HFFc6 (cell line): ENCODE data around the gene ZNF366. TPM values are rescaled to one million over a fixed set of nuclear protein-coding genes. Genes with fewer than 3 reads are reported as not detected.

Experiments used
- DNase-seq: peaks from one replicate; pipeline ENCODE4 v3.0.0-alpha.2; 2018
- H3K27ac Mint-ChIP-seq: 2 replicates; pipeline ENCODE4 v1.8.0; 2020; ENCODE audit warnings: mild to moderate bottlenecking, mixed read lengths
- H3K27me3 Mint-ChIP-seq: 2 replicates; pipeline ENCODE4 v1.8.0; 2021; ENCODE audit warnings: mild to moderate bottlenecking, moderate library complexity, mixed read lengths; ENCODE audit not compliant: insufficient read depth
- H3K36me3 Mint-ChIP-seq: 2 replicates; pipeline ENCODE4 v1.8.0; 2021; ENCODE audit warnings: low read depth, mixed read lengths
- H3K4me1 Mint-ChIP-seq: 2 replicates; pipeline ENCODE4 v1.8.0; 2020; ENCODE audit warnings: low read depth, mixed read lengths
- H3K4me3 Mint-ChIP-seq: 2 replicates; pipeline ENCODE4 v1.8.0; 2020; ENCODE audit warnings: mild to moderate bottlenecking, moderate library complexity, mixed read lengths
- H3K9me3 Mint-ChIP-seq: 2 replicates; pipeline ENCODE4 v1.8.0; 2020; ENCODE audit warnings: mild to moderate bottlenecking, mixed read lengths
- total RNA-seq, 6 experiments: library from RNA; stranded (reverse); fragmentation: NEBNext Ultra II Directional; extraction: Animal tissue kit (Norgen Biotek cat#: 25700); gene quantifications; 2 replicates in 1 of 6; 3 replicates in 5 of 6; pipeline ENCODE4 v1.2.3, GENCODE V29; 2021
- TF ChIP-seq, protein P1 (sequence below): fragments of 200-600 bp; sonication (generic); IDR thresholded peaks from 2 replicates; pipeline ENCODE4 v1.5.0; 2021; ENCODE audit warnings: antibody characterized with exemption, mild to moderate bottlenecking

Gene ZNF366
- total RNA-seq, 6 experiments from 2014 or later = not detected

DNA sequence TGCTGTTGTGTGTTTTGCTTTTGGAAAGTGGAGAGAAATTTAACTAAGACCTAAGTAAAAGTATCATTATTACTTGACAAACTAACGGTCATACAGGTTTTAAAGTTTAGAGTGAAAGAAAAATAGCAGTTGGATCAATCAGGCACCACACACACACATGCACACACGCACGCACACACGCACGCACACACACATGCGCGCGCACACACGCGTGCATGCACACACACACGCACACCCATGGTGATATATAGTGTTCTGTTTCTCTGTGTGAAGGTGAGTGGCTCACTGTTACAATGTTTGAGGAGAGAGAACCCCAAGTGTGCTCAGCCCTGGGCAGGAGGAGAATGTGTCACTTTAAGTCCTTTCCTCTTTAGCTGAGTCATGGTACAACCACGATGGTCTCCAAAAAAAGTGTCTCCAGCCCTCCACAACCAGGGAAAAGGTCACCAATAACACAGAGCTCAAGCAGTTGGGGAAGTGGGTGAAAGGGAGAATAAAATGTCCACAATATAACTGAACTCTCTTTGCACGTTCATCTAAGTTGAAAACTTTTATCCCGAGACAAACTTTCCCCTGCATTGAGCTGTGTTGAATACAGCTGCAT is 3.2 kb downstream of the ZNF366 start:
- Mint-ChIP-seq H3K9me3 (no peaks in the 10 kb centered on the region), H3K36me3 (no peaks in the 10 kb centered on the region), H3K4me1 (peaks cover 70% of the 10 kb centered on the region), H3K4me3 (peak overlapping the region; percentile 40), H3K27me3 (peaks cover 3% of the 10 kb centered on the region; the same call in 1 of the 2 replicates), H3K27ac (peak overlapping the region; percentile 55)
- DNase-seq = peak; percentile 48
- TF ChIP-seq, protein P1, sequence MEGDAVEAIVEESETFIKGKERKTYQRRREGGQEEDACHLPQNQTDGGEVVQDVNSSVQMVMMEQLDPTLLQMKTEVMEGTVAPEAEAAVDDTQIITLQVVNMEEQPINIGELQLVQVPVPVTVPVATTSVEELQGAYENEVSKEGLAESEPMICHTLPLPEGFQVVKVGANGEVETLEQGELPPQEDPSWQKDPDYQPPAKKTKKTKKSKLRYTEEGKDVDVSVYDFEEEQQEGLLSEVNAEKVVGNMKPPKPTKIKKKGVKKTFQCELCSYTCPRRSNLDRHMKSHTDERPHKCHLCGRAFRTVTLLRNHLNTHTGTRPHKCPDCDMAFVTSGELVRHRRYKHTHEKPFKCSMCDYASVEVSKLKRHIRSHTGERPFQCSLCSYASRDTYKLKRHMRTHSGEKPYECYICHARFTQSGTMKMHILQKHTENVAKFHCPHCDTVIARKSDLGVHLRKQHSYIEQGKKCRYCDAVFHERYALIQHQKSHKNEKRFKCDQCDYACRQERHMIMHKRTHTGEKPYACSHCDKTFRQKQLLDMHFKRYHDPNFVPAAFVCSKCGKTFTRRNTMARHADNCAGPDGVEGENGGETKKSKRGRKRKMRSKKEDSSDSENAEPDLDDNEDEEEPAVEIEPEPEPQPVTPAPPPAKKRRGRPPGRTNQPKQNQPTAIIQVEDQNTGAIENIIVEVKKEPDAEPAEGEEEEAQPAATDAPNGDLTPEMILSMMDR = no peak

DNA sequence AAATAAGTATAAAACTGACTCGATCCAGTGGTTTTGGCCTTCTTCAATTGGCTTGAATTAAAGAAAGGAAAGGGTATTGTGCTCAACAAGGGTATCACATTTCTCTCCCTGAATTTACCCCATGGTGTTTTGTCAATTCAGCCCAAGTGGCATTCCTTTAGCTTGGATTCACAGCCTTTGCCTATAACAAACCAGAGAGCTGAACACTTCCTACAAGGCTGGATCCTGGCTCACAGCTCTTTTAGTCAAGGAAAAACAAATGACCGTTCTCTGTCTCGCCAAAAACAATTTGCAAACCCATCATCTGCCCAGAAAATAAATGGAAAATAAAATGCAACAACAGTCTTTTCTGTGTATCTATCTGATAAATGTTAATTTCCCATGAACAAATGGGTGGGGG is 5.7 kb downstream of the ZNF366 start:
- Mint-ChIP-seq H3K4me3 (no peak overlapping the region), H3K27ac (no peak overlapping the region), H3K36me3 (no peaks in the 10 kb centered on the region), H3K4me1 (peaks cover 64% of the 10 kb centered on the region), H3K9me3 (no peaks in the 10 kb centered on the region), H3K27me3 (no peaks in the 10 kb centered on the region)
- TF ChIP-seq, protein P1 = no peak
- no peak for DNase-seq

DNA sequence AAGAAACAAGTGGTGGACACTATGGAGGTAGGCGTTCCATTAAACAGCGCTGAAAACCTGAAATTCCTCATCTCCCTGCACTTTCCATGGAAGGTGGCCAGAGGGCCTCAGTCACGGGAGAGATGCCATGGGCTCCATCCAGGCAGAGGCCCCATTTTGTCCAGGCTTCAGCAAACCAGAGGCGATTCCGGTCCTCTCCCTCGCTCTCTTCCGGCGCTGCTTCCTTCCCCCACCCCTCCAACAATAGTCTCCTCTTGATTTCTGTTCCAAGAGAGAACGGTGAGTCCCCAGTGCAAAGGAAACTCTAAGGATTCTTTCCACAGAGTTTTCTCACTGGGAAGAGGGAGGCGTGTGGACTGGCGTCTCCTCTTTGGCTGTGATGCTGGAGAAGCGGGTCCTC is 7.5 kb downstream of the ZNF366 start:
- Mint-ChIP-seq H3K27me3 (no peaks in the 10 kb centered on the region), H3K4me3 (no peak overlapping the region), H3K27ac (no peak overlapping the region), H3K4me1 (peaks cover 56% of the 10 kb centered on the region), H3K36me3 (no peaks in the 10 kb centered on the region), H3K9me3 (no peaks in the 10 kb centered on the region)
- DNase-seq = no peak
- TF ChIP-seq, protein P1 = no peak

DNA sequence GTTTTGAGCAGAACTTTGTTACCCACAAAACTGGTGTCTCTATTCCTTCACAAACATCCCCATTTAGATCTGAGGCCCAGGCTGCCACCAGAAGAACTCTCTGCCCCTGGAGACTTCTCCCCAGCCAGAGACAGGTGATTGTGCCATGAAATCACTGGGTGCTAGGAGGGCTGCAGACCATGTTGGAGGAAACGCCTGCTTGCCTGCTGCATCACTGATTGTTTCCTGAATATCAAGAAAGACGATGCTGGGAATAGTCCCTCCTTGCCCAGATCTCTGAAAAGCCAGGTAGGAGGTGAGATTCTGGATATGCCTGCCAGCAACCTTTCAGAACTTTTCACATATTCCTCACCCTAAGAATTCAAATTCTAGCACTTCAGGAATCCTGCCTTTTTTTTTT is 8.1 kb downstream of the ZNF366 start:
- no peak for DNase-seq
- Mint-ChIP-seq H3K9me3 (no peaks in the 10 kb centered on the region), H3K36me3 (no peaks in the 10 kb centered on the region), H3K27me3 (no peaks in the 10 kb centered on the region), H3K27ac (no peak overlapping the region), H3K4me1 (peaks cover 56% of the 10 kb centered on the region), H3K4me3 (no peak overlapping the region)
- TF ChIP-seq, protein P1 = no peak

DNA sequence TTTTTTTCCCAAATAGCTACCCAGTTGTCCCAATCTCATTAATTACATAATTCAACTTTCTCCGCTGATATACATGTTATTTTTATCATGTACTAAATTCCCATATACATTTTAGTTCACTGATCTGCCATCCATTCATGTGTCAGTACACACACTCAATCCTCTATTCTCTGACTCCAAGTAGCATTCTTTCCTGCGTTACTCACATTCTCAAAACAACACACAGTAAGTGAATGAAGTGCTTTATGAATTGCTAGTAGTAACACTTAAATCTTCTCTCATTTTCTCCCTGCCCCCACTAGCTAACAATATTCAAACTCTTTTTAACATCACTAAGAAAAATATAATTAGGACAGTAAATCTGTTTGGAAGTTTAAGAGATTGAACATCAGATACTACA is 8.9 kb downstream of the ZNF366 start:
- peak; percentile 61 for DNase-seq
- H3K27ac Mint-ChIP-seq = no peak overlapping the region

More for the DNA sequence above, 8.9 kb downstream of the ZNF366 start:
- TF ChIP-seq, protein P1 = no peak
- Mint-ChIP-seq H3K4me1 (peaks cover 50% of the 10 kb centered on the region), H3K9me3 (no peaks in the 10 kb centered on the region), H3K27me3 (no peaks in the 10 kb centered on the region), H3K36me3 (no peaks in the 10 kb centered on the region), H3K4me3 (no peak overlapping the region)
